LNCAP (cell line): ENCODE measurements around the gene ATL1.

Experiments used
- CTCF ChIP-seq: fragments of 450-650 bp; IDR thresholded peaks from 2 replicates; pipeline ENCODE4 v1.5.1; 2017; ENCODE audit warnings: mild to moderate bottlenecking

Gene ATL1

GRCh38 chr14:50542941-50543418 is 17.0 kb upstream of the ATL1 start:
- TF ChIP-seq CTCF: peak; percentile 71

- no peak for TF ChIP-seq CTCF
Observed at GRCh38 chr14:50544911-50545310, 15.0 kb upstream of the ATL1 start.

- TF ChIP-seq CTCF: no peak
Observed at GRCh38 chr14:50545618-50546017, 14.3 kb upstream of the ATL1 start.

- no peak for TF ChIP-seq CTCF
Observed at GRCh38 chr14:50550294-50550693, 9.7 kb upstream of the ATL1 start.

GRCh38 chr14:50551877-50552276 is 8.1 kb upstream of the ATL1 start:
- TF ChIP-seq CTCF: no peak

GRCh38 chr14:50560931-50561285 is 963 bp downstream of the ATL1 start:
- TF ChIP-seq CTCF: no peak

GRCh38 chr14:50562841-50563240 is 2.9 kb downstream of the ATL1 start:
- no peak for TF ChIP-seq CTCF

GRCh38 chr14:50569714-50570274 is 9.8 kb downstream of the ATL1 start:
- no peak for TF ChIP-seq CTCF
